Uterus (tissue), 4 donors: Measurements from ENCODE around the gene SERPINA5. TPM values are rescaled to one million over a fixed set of nuclear protein-coding genes. Genes with fewer than 3 reads are reported as not detected.

Source experiments
- DNase-seq, 2 donors: peaks; one replicate each; pipeline ENCODE4 v3.0.0-alpha.2; 2019 to 2020
- H3K27ac ChIP-seq, 2 donors: fragments of 200-600 bp; sonication (generic); 1 replicate in 1 of 2; 2 replicates in 1 of 2; pipeline ENCODE4 v1.5.1; 2016 to 2018
- H3K27me3 ChIP-seq, 2 donors: fragments of 200-600 bp; sonication (generic); one replicate each; pipeline ENCODE4 v1.5.1; 2018 to 2019; ENCODE audit warnings: control low read depth in 1 of 2
- H3K36me3 ChIP-seq, 2 donors: fragments of 200-600 bp; sonication (generic); one replicate each; pipeline ENCODE4 v1.5.1; 2019; ENCODE audit warnings: control low read depth in 1 of 2
- H3K4me1 ChIP-seq, 2 donors: fragments of 200-600 bp; sonication (generic); one replicate each; pipeline ENCODE4 v1.5.1; 2018 to 2019; ENCODE audit warnings: control low read depth in 1 of 2
- H3K4me3 ChIP-seq, 2 donors: fragments of 200-600 bp; sonication (generic); 1 replicate in 1 of 2; 2 replicates in 1 of 2; pipeline ENCODE4 v1.5.1; 2018 to 2019; ENCODE audit warnings: mild to moderate bottlenecking in 1 of 2
- H3K9me3 ChIP-seq, 2 donors: fragments of 200-600 bp; sonication (generic); one replicate each; pipeline ENCODE4 v1.5.1; 2019; ENCODE audit warnings: control low read depth in 1 of 2
- CTCF ChIP-seq, 4 experiments: fragments of 200-600 bp in 2 of 4; fragments of 450-650 bp in 2 of 4; sonication (generic) in 2 of 4; IDR thresholded peaks; one replicate each; pipeline ENCODE4 v1.5.1; 2016 to 2019; ENCODE audit warnings: antibody characterized with exemption in 4 of 4, mild to moderate bottlenecking in 2 of 4, moderate library complexity in 1 of 4
- POLR2A ChIP-seq, 2 donors: fragments of 450-650 bp; IDR thresholded peaks; one replicate each; pipeline ENCODE4 v1.6.1; 2016; ENCODE audit warnings: antibody characterized with exemption in 2 of 2, mild to moderate bottlenecking in 1 of 2, moderate library complexity in 1 of 2
- intact Hi-C: fragments of 100-400 bp; cut with DNase I; formaldehyde crosslinking; loops from one replicate; pipeline ENCODE4 v1.15.1; 2023; ENCODE audit warnings: low total_unique reads
- total RNA-seq, 4 donors: library from RNA; depleted of rRNA in 3 of 4; stranded (reverse); fragments of >200 nt in 3 of 4; gene quantifications; one replicate each; pipeline versions ENCODE4 v1.1.0 to v1.2.4, GENCODE V29; 2014 to 2023
- donor health status: DM: yes; HTN: yes; CAD: no.

Gene SERPINA5
- total RNA-seq, 4 donors from 2014 or later, result under 0.01 to 19.6 (median 3.2) TPM

DNA sequence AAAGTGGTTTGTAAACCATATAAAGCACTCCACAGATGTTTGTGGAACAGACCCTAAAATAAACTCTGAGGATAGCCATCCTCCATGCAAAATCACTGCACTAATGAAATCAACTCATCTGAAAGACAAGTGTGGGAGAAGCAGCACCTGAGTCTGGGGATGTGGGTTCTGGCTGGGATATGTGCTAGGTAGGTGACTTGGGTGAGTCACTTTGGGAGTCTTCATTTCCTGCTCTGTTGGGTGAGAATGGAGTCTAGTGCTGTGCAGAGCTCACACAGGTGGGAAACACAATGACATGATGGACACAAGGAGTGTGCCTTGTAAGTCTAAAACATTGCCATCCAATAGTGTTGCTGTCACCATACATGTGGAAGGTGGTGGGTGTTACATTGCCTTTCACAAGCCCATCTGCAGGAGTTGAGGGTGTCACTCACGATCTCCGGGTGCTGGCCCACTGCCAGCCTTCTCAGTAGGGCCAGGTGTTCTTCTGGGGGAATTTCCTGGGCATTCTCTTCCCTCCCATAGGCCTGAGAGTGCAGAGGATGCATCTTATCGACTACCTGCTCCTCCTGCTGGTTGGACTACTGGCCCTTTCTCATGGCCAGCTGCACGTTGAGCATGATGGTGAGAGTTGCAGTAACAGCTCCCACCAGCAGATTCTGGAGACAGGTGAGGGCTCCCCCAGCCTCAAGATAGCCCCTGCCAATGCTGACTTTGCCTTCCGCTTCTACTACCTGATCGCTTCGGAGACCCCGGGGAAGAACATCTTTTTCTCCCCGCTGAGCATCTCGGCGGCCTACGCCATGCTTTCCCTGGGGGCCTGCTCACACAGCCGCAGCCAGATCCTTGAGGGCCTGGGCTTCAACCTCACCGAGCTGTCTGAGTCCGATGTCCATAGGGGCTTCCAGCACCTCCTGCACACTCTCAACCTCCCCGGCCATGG is 18.0 kb upstream of the SERPINA5 start:
- DNase-seq, result no peak
- Histone ChIP-seq H3K4me1 (no peaks in the 10 kb centered on the region), H3K9me3 (no peaks in the 10 kb centered on the region), H3K4me3 (no peak overlapping the region), H3K27ac (no peak overlapping the region), H3K27me3 (no peaks in the 10 kb centered on the region), H3K36me3 (no peaks in the 10 kb centered on the region)
- no peak for TF ChIP-seq CTCF (IDR thresholded peaks at IDR 0.05)
- TF ChIP-seq POLR2A (IDR thresholded peaks at IDR 0.05), result no peak
- intact Hi-C loops, result no loop called here

DNA sequence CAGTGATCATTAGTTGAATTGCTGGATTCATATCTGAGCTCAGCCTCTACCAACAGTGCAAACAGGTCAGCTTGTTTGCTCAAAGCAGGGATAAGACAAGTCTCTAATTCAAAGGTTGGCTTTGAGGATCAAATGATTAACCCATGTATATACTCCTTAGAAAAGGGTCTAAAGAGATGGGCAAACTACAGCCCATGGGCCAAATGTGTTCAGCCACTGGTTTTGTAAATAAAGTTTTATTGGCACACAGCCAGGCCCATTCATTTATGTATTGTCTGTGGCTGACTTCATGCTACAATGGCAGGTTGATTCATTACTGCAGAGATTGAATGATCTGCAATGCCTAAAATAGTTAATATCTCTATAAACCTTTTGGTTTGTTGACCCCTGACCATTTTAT is 16.8 kb upstream of the SERPINA5 start:
- no peak overlapping the region for H3K4me3 ChIP-seq
- intact Hi-C loops, result no loop called here
- no peak for DNase-seq
- no peaks in the 10 kb centered on the region for H3K9me3 ChIP-seq
- no peaks in the 10 kb centered on the region for H3K36me3 ChIP-seq
- H3K27ac ChIP-seq, result no peak overlapping the region
- TF ChIP-seq CTCF (IDR thresholded peaks at IDR 0.05) (no peak), POLR2A (IDR thresholded peaks at IDR 0.05) (no peak)
- H3K27me3 ChIP-seq, result no peaks in the 10 kb centered on the region
- H3K4me1 ChIP-seq, result no peaks in the 10 kb centered on the region

- H3K4me3 ChIP-seq, result no peak overlapping the region
- intact Hi-C loops, result no loop called here
- no peak for DNase-seq
- H3K27ac ChIP-seq, result no peak overlapping the region
- H3K9me3 ChIP-seq, result no peaks in the 10 kb centered on the region
- H3K27me3 ChIP-seq, result no peaks in the 10 kb centered on the region
- TF ChIP-seq CTCF (IDR thresholded peaks at IDR 0.05) (no peak), POLR2A (IDR thresholded peaks at IDR 0.05) (no peak)
- H3K4me1 ChIP-seq, result no peaks in the 10 kb centered on the region
- no peaks in the 10 kb centered on the region for H3K36me3 ChIP-seq
These were observed 13.0 kb upstream of the SERPINA5 start for GRCh38 chr14:94568186-94568585.

- TF ChIP-seq CTCF (IDR thresholded peaks at IDR 0.05), result no peak
- intact Hi-C loops, result no loop called here
- no peak for DNase-seq
- Histone ChIP-seq H3K9me3 (no peaks in the 10 kb centered on the region), H3K4me3 (no peak overlapping the region), H3K36me3 (no peaks in the 10 kb centered on the region), H3K27me3 (no peaks in the 10 kb centered on the region), H3K4me1 (no peaks in the 10 kb centered on the region), H3K27ac (no peak overlapping the region)
These were observed 11.7 kb upstream of the SERPINA5 start for GRCh38 chr14:94569381-94570001.

DNA sequence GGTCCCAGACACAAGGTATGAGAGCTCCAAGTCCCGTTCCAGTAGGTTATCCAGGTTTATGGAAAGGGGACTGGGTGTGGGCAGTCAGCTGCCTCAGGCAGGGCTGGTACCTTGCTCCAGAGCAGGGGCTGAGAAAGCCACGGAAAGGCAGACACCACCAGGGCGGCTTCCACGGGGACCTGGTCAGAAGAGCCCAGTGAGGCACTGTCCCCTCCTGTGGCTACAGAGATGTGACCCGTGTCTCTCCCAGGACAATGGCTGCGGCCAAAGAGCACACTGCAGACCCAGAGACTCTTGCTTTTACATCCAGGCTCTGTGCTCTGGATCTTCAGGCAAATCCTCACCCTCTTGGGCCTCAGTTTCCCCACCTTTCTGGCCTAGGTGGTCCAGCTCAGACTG is 11.2 kb upstream of the SERPINA5 start:
- no peaks in the 10 kb centered on the region for H3K27me3 ChIP-seq
- H3K4me3 ChIP-seq, result no peak overlapping the region
- no peak for DNase-seq
- intact Hi-C loops, result no loop called here
- TF ChIP-seq POLR2A (IDR thresholded peaks at IDR 0.05) (no peak), CTCF (IDR thresholded peaks at IDR 0.05) (no peak)
- no peaks in the 10 kb centered on the region for H3K9me3 ChIP-seq
- no peaks in the 10 kb centered on the region for H3K4me1 ChIP-seq
- no peaks in the 10 kb centered on the region for H3K36me3 ChIP-seq
- no peak overlapping the region for H3K27ac ChIP-seq
